Stimulated activated CD4-positive, alpha-beta T cell treated with anti-CD3 and anti-CD28 coated beads, TNF-alpha, amount 100 ng/mL, for 48 hours (primary cell): ENCODE measurements around the gene POLRMT.
A peak's percentile ranks its signal among the peaks of the same experiment; 100 is the strongest.
"Not testable (repeated sequence)": the region's sequence is repeated elsewhere in the genome, so short reads cannot be mapped to it uniquely, and the experiment has no call there.

Source experiments
- DNase-seq, 3 donors: peaks; one replicate each; pipeline ENCODE4 v3.0.0-alpha.2; 2020; ENCODE audit warnings: low read depth in 3 of 3

Gene POLRMT

GRCh38 chr19:611481-611868 is 21.9 kb downstream of the POLRMT start:
- peak; percentile 56 to 78 (median 65) for DNase-seq

DNA sequence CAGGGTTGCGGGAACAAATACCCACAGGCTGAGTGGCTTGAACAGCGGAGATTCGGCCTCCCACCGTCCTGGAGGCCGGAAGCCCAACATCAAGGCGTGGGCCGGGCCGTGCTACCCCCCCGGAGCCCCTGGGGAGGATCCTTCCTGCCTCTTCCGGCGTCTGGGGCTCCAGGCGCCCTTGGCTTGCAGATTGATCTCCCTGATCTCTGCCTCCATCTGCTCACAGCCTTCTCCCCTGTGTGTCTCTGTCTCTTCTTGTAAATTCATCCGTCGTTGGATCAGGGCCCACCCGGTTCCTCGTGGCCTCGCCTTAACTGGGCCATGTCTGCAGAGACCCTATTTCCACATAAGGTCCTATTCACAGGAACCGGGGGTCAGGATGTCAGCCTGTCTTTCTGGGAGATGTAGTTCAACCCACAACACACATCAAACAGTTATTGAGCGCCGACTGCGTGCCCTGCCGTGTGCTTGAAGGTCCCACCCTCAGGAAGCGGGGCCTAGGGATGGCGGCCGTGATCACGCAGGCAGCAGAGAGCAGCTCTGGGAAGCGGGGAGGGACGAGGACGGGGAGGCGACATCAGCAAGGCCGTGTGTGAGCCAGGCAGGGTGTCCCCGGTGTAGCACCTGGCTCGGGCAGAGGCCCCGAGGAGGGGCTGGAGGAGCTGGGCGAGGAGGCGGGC is 22.4 kb downstream of the POLRMT start:
- DNase-seq: peak in 1 of 3 donors; percentile 50

- DNase-seq: no peak
These were observed 23.1 kb downstream of the POLRMT start for GRCh38 chr19:610071-610800.

DNA sequence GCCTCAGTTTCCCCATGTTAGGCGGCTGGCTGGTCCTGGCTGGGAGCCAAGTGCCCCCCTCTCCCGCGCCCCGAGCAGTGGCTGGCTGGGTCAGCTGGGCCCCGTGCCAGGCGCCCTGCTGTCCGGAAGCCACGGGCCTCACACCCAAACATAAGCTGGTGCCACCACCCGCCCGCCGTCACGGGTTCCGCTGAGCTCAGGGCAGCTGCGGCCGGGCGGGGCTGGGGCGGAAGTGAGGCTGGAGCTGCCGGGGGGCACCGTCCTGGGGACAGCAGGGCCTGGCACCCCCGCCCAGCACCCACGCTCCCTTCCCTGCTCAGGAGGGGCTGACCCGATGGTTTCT is 24.4 kb downstream of the POLRMT start:
- DNase-seq: no peak

DNA sequence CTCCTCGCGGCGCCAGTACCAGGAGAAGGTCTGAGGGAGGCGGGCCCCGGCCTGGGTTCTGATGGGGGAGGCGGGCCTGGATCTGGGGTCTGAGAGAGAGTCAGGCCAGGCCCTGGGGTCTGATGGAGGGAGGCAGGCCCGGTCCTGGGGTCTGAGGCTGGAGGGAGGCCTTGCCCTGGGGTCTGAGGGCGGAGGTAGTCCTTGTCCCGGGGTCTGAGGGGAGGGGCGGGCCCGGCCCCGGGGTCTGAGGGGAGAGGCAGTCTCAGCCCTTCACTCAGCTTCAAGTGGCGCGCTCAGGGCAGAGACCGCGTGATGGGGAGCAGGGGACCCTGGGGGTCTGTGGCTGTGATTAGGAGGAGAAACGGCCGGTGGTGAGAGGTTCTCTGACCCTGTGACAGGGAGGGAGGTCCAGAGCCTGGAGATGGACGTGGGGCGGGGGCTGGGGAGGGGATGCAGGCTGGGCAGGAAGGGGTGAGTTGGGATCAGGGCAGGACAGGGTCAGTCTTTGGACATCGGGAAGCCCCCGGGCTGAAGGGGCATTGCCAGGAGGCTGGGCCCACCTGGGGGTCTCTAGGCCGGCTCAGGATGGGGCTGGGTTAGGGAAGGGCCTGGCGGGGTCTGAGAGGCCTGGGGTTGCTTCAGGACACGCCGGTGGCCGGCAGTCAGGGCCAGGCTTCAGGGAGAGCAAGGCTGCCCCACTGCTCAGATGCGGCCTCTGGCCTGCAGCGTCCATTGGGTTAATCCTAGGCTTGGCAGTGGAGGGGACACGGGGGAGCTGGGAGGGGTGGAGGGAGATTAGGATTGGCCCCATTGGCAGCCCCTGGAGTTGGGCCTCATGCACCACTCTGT is 25.0 kb downstream of the POLRMT start:
- DNase-seq: no peak

GRCh38 chr19:607301-608154 is 25.8 kb downstream of the POLRMT start:
- DNase-seq: no peak

DNA sequence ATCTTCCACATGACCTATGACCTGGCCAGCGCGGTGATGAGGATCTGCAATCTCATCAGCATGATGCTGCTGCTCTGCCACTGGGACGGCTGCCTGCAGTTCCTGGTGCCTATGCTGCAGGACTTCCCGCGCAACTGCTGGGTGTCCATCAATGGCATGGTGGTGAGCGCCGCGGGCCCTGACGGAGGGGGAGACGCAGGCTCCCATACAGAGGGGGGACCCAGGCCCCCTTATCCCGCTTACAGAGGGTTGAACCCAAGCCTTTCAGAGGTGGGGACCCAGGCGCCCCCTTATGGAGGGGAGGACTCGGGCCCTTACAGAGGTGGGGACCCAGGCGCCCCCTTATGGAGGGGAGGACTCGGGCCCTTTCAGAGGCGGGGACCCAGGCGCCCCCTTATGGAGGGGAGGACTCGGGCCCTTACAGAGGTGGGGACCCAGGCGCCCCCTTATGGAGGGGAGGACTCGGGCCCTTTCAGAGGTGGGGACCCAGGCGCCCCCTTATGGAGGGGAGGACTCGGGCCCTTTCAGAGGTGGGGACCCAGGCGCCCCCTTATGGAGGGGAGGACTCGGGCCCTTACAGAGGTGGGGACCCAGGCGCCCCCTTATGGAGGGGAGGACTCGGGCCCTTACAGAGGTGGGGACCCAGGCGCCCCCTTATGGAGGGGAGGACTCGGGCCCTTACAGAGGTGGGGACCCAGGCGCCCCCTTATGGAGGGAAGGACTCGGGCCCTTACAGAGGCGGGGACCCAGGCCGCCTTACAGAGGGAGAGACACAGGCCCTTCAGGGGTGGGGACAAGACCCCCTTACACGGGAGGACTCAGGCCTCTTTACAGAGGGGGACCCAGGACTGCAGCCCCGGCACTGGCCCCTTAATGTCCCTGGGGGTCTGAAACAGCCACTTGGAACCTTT is 28.0 kb downstream of the POLRMT start:
- peak in 1 of 3 donors; percentile 52 for DNase-seq

GRCh38 chr19:604355-604754 is 29.0 kb downstream of the POLRMT start:
- peak in 2 of 3 donors; percentile 60 to 67 for DNase-seq

DNA sequence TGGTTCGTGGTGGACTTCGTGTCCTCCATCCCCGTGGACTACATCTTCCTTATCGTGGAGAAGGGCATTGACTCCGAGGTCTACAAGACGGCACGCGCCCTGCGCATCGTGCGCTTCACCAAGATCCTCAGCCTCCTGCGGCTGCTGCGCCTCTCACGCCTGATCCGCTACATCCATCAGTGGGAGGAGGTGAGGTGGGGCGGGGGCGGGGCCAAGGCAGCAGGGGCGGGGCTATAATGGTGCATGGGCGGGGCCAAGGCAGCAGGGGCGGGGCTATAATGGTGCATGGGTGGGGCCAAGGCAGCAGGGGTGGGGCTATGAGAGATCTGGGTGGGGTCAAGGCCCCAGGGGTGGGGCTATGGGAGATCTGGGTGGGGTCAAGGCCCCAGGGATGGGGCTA is 29.6 kb downstream of the POLRMT start:
- DNase-seq: not testable (repeated sequence)

DNA sequence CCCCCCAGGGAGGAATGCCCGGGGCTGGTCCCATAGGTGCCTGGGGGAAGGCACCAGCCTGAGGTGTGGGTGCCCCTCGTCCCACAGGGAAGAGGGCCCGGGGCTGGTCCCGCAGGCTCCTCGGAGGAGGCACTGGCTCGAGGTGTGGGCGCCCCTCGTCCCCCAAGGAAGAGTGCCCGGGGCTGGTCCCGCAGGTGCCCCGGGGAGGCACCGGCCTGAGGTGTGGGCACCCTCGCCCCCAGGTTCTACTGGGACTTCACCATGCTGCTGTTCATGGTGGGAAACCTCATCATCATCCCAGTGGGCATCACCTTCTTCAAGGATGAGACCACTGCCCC is 30.1 kb downstream of the POLRMT start:
- DNase-seq: not testable (repeated sequence)

DNA sequence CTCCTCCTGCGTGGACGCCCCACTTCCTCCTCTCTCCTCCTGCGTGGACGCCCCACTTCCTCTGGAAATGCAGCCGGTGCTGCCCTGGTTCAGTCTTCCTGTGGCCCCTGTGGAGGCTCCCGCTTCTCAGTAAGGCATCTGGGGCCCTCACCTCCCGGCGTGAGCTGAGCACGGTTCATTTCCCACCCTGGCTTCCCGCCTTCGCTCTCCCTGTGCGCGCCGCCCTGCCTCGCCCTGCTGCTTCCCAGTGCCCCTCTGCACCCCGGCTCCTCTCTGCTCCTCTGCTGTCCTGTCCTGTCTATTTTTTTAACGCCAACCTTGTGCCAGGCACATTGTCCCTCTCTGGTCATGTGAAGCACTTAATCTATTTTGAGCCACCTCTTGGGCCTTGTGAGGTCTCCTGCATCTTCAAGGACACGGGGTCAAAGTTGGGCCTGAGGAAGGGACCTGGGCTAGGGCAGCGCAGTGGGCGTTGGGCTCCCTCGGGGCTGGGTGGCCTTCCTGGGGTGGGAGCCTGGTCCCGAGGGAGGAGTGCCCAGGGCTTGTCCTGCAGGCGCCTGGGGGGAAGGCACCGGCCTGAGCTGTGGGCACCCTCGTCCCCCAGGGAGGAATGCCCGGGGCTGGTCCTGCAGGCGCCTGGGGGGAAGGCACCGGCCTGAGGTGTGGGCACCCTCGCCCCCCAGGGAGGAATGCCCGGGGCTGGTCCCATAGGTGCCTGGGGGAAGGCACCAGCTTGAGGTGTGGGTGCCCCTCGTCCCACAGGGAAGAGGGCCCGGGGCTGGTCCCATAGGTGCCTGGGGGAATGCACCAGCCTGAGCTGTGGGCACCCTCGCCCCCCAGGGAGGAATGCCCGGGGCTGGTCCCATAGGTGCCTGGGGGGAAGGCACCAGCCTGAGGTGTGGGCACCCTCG is 30.7 kb downstream of the POLRMT start:
- no peak for DNase-seq

DNA sequence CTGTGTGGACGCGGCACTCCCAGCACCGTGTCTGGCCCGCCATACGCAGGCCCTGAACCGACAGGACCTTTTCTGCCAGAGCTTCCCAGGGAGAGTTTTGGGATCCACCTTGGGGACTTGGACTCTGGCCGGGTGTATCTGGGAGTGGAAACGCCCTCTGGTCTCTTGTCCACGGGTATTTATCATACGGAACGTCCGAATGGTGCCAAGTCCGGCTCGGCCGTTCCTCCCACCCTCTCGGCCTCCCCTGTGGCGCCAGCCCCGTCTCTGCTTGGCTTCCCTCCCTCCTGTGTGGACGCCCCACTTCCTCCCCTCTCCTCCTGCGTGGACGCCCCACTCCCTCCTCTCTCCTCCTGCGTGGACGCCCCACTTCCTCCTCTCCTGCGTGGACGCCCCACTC is 31.5 kb downstream of the POLRMT start:
- DNase-seq: no peak

- DNase-seq: no peak
These were observed 32.0 kb downstream of the POLRMT start for GRCh38 chr19:601310-601709.

GRCh38 chr19:597406-598315 is 35.7 kb downstream of the POLRMT start:
- DNase-seq: no peak

GRCh38 chr19:596263-596655 is 37.1 kb downstream of the POLRMT start:
- no peak for DNase-seq

GRCh38 chr19:595326-596262 is 37.7 kb downstream of the POLRMT start:
- DNase-seq: no peak

- DNase-seq: no peak
These were observed 39.0 kb downstream of the POLRMT start for GRCh38 chr19:594265-594870.
